ENCODE results near the gene WASHC4. TPM values are rescaled to one million over a fixed set of nuclear protein-coding genes. Genes with fewer than 3 reads are reported as not detected.

WASHC4 gene
- polyA plus RNA-seq, 1 of the 3 experiments (the other 2 are of a cell fraction) = 11.2 TPM

- Histone ChIP-seq H3K4me1 (ENCODE audit: control insufficient read depth in 1 of 2, insufficient read depth in 2 of 2, low read depth in 1 of 2, low read length in 1 of 2) (no peaks in the 10 kb centered on the region; a peak in 2 of 4 replicates), H3K9ac (no peak overlapping the region), H3F3A (replicated peaks; ENCODE audit: insufficient read depth) (peaks cover 56% of the 10 kb centered on the region), H3K79me2 (ENCODE audit: insufficient read depth) (no peaks in the 10 kb centered on the region), H4K20me1 (ENCODE audit: insufficient read depth) (no peaks in the 10 kb centered on the region), H3K27me3 (ENCODE audit: insufficient read depth) (no peaks in the 10 kb centered on the region), H2AFZ (ENCODE audit: low read depth) (no peak overlapping the region), H3K4me2 (no peak overlapping the region), H3K9me3 (no peaks in the 10 kb centered on the region), H3K4me3 (ENCODE audit: low read depth in 2 of 2, low read length in 1 of 2) (no peak overlapping the region), H3K9me2 (no peaks in the 10 kb centered on the region), H3K27ac (ENCODE audit: low read depth in 2 of 2, low read length in 1 of 2) (no peak overlapping the region), H3K36me3 (replicated peaks in 1 of 2; ENCODE audit: control insufficient read depth in 1 of 2, insufficient read depth in 2 of 2, low read length in 1 of 2) (peaks cover 78 to 89% of the 10 kb centered on the region in 2 experiments)
- WGBS (ENCODE audit: low lambda C conversion rate) = 92% methylated on average over 1 of the region's 1 CpG
- DNase-seq = no peak
- TF ChIP-seq USF1 (IDR thresholded peaks at IDR 0.05; ENCODE audit: borderline replicate concordance, low read depth) = no peak
- no peak for TF ChIP-seq IRF3 (IDR thresholded peaks at IDR 0.05; ENCODE audit: low read depth, low read length)
- no peak for TF ChIP-seq RXRA (IDR thresholded peaks at IDR 0.05; ENCODE audit: borderline replicate concordance, low read depth)
- TF ChIP-seq YY1 (IDR thresholded peaks at IDR 0.05; ENCODE audit: low read depth) = no peak
- no peak for TF ChIP-seq CTCF (IDR thresholded peaks at IDR 0.05)
- no peak for TF ChIP-seq ZBTB33 (IDR thresholded peaks at IDR 0.05; ENCODE audit: borderline replicate concordance, low read depth)
- TF ChIP-seq FOXM1 (IDR thresholded peaks at IDR 0.05; ENCODE audit: low read depth) = no peak
- TF ChIP-seq TEAD4 (IDR thresholded peaks at IDR 0.05; ENCODE audit: borderline replicate concordance, insufficient read depth) = no peak
- TF ChIP-seq MEF2A (IDR thresholded peaks at IDR 0.05; ENCODE audit: borderline replicate concordance, low read depth) = no peak
- TF ChIP-seq SMC3 (IDR thresholded peaks at IDR 0.05; ENCODE audit: low read depth, low read length) = no peak
- no peak for TF ChIP-seq MAX (IDR thresholded peaks at IDR 0.05; ENCODE audit: low read depth)
- TF ChIP-seq GATA2 (CRISPR knock-in tag; IDR thresholded peaks at IDR 0.05) = no peak
- TF ChIP-seq MXI1 (IDR thresholded peaks at IDR 0.05; ENCODE audit: low read depth, low read length) = no peak
- TF ChIP-seq FOXJ3 (CRISPR knock-in tag; IDR thresholded peaks at IDR 0.05) = no peak
- no peak for TF ChIP-seq RFX5 (IDR thresholded peaks at IDR 0.05; ENCODE audit: low read length)
- no peak for TF ChIP-seq EZH2phosphoT487 (IDR thresholded peaks at IDR 0.05; ENCODE audit: borderline replicate concordance, low read depth)
- TF ChIP-seq USF2 (IDR thresholded peaks at IDR 0.05; ENCODE audit: borderline replicate concordance, low read depth, low read length) = no peak
- no peak for TF ChIP-seq EP300 (IDR thresholded peaks at IDR 0.05; ENCODE audit: borderline replicate concordance in 1 of 2, low read depth in 1 of 2, low read length in 1 of 2)
- no peak for TF ChIP-seq GABPA (IDR thresholded peaks at IDR 0.05; ENCODE audit: low read depth)
- ChIA-PET POLR2A (no interaction called here), CTCF (no interaction called here)
Measured at GRCh38 chr12:105166736-105167135, 59.2 kb downstream of the WASHC4 start.

All from SK-N-SH (cell line).